ENCODE results near the gene NMBR.

DNA sequence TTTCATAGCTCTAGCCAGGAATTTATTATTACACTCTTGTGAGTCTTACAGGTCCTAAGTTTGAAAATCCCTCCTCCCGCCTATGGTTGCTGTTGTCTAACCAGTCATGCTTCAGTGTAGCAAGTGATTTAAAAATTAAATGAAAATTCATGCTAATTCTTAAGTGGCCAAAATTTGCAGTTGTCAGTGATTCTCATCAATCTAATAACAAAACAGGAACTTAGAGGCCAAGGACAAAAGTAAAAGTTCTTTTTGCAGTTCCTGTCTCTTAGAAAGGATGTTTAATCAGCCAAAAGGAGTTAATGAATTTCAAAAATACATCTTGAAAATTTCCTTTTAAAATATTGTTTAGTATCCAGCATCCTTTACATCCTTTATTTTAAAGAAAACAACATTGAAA lies 36.4 kb upstream of the NMBR start:
- TF ChIP-seq, protein P1, sequence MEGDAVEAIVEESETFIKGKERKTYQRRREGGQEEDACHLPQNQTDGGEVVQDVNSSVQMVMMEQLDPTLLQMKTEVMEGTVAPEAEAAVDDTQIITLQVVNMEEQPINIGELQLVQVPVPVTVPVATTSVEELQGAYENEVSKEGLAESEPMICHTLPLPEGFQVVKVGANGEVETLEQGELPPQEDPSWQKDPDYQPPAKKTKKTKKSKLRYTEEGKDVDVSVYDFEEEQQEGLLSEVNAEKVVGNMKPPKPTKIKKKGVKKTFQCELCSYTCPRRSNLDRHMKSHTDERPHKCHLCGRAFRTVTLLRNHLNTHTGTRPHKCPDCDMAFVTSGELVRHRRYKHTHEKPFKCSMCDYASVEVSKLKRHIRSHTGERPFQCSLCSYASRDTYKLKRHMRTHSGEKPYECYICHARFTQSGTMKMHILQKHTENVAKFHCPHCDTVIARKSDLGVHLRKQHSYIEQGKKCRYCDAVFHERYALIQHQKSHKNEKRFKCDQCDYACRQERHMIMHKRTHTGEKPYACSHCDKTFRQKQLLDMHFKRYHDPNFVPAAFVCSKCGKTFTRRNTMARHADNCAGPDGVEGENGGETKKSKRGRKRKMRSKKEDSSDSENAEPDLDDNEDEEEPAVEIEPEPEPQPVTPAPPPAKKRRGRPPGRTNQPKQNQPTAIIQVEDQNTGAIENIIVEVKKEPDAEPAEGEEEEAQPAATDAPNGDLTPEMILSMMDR (IDR thresholded peaks at IDR 0.05) = no peak
- TF ChIP-seq POLR2A (IDR thresholded peaks at IDR 0.05) = no peak
- TF ChIP-seq EP300 (IDR thresholded peaks at IDR 0.05) = no peak

All from suprapubic skin (tissue), 3 donors.